Kidney capillary endothelial cell (primary cell): ENCODE data around the gene C6orf15.

Experiments
- DNase-seq: peaks from one replicate; pipeline ENCODE4 v3.0.0-alpha.2; 2018; ENCODE audit warnings: low spot score

Gene C6orf15

DNA sequence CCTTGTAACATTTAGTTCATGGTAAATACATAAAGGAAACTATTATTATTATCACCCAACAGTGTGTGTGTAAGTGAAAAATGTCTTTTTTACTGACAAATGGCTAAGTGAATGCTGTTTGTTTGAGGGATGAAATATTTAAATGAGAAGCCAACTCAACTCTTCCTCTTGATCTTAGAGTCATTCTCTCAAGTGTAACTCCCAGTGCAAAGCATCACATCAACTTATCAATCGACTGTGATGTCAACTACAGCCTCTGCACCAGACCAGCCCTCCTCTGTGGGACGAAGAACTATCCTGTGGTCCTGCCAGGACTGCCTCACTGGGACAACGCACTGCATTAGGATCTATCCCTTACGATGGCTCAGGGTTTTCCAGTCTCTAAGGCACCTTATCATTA lies 5.3 kb downstream of the C6orf15 start:
- DNase-seq: no peak

- DNase-seq: no peak
Measured at GRCh38 chr6:31103136-31103535, 9.2 kb downstream of the C6orf15 start.

GRCh38 chr6:31098449-31098938 lies 13.9 kb downstream of the C6orf15 start:
- no peak for DNase-seq

DNA sequence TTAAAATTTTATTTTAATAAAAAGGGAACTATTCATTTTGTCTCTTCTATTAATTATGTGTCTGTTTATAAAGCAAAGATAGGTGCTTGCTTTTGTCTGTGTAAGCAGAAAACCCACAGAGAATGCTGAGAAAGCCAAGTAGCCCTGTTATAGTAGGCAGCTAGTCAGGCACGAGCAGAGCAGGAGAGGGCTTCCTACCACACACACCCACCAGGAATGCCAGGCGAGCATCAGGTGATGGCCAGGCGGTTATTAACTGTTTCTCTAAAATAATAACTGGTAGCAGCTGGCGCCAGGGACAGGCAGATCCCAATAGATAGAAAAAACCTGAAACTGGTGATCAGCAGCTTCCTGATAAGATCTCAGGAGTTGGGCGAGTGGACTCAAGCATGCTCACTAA lies 15.7 kb downstream of the C6orf15 start:
- no peak for DNase-seq

GRCh38 chr6:31096215-31096614 lies 16.2 kb downstream of the C6orf15 start:
- no peak for DNase-seq

DNA sequence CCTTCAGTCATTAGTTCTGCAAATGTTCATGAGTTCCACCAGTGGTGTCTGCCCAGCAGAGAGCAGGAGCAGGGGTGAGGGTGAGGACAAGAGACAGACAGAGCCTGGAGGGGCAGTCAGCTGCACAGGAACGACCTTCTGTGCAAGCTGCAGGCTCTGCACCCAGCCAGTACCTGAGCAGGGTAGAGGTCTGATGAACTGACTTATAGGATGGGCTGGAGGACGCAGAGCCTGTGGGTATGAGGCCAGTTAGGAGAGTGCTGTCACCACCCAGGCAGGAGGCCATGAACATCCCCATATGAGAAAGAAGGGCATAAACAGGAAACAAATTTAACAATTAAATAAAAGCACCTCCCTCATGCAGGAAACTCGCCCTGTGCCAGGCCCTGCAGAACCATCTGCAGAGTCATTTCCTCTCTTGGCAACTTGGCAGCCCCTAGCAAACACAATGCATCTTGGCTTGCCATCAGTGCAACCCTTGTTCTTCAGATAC lies 17.9 kb downstream of the C6orf15 start:
- DNase-seq: no peak

GRCh38 chr6:31092769-31093505 lies 19.4 kb downstream of the C6orf15 start:
- no peak for DNase-seq

- no peak for DNase-seq
Measured at GRCh38 chr6:31092238-31092637, 20.1 kb downstream of the C6orf15 start.

DNA sequence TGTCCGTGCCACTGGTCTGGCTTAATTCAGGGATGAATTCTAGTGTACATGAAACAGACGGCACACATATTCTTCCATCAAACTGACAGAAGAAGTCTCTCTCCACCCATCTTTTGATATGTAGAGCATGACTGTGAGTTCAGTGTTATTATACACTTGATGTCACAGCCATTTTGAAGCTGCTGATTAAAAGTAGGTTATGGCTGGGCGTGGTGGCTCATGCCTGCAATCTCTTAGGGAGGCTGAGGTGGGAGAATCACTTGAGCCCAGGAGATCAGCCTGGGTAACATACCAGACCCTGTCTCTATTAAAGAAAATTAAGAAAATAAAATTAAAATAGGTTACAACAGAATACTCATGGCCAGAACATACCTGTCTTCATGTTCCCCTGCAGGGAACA lies 20.7 kb downstream of the C6orf15 start:
- DNase-seq: no peak

DNA sequence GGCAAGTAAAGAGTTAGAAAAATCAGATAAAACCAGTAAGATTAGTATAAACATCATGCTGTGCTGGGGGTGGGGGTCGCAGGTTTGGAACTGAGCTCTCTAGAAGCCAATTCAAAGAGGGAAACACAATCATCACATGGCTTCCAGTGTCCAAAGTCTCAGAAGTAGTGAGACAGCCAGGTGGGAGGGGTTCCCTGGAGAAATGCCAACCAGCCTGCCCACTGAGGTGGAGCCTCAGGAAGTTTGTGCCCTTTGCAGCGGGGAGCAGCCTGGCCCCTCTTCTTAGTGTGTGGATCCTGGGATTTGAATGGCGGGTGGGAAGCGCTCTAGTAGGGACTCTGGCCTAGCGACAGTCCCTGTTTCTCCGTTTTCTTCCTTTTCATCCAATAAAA lies 21.4 kb downstream of the C6orf15 start:
- DNase-seq: no peak

DNA sequence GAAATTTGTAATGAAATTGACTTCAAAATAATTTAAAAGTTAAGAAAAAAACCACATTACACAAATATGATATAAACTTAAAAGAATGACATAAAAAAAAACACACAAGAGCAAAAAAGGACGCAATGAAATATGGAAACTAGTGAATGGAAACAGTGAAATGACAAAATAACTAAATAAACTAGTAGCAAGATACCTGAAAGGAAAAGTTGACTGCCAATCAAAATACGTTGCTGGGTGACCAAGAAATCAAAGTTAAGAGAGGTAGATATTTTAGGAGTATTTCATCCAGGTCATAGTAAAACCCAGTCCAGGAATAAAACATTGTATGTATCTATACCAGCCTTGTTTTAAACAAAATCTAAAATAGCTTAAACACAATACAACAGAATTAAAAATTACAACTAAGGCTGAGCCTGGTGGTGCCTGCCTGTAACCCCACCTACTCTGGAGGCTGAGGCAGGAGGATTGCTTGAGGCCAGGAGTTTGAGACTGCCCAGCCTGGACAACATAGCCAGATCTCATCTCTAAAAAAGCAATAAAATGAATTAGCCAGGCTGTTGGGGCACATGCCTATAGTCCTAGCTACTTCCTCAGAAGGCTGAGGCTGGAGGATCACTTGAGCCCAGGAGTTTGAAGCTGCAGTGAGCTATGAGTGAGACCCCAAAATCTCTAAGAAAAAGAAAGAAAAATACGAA lies 22.0 kb downstream of the C6orf15 start:
- no peak for DNase-seq

GRCh38 chr6:31087494-31088089 lies 24.8 kb downstream of the C6orf15 start:
- DNase-seq: peak; percentile 88

GRCh38 chr6:31086788-31087440 lies 25.5 kb downstream of the C6orf15 start:
- DNase-seq: peak; percentile 75

DNA sequence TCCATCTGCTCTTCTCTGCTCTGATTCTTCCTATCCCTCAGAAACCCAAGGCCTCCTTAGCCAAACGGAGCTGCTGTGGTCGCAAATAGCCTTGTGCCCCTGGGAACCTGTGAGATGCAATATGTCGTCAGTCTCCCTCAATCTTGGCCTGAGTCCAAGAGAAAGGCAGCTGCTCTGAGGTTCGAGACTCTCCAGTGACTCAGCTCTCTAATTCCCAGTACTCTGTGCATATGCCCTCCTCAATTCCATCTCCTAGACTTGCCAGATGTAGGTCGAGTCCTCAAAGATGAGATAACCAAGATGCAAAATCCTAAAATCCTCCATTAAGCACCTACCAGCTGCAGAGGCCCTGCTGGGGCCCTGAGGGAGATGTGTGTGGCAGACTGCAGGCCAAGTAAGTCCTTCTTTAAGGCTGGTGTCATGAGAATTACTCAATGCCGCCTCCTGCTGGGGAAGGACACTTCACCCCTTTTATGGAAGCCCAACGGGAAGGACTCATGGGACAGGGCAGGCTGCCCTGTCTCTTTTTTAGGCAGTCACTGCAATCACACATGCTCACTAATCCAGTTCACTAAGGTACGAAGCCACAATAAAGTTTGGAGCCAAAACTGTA lies 28.5 kb downstream of the C6orf15 start:
- no peak for DNase-seq

- DNase-seq: no peak
Measured at GRCh38 chr6:31081872-31082271, 30.5 kb downstream of the C6orf15 start.

GRCh38 chr6:31079656-31080261 lies 32.6 kb downstream of the C6orf15 start:
- peak; percentile 60 for DNase-seq

DNA sequence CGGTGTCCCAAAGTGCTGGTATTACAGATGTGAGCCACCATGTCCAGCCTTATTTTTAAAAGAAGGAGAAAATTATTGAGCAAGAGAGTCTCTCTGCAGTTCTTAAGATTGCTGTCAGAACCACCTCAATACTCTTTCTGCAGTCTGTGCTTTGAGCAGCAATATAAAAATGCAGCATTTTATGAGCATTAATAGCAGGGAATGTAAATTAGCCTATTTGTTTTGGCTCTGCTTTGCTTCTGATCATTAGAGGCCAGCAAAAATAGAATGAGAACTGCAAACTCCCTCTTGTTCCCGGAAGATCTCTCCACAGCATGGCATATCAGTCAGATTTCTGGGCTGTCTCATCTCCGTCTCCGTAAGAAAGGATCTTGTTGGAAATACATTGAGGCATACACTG lies 35.8 kb downstream of the C6orf15 start:
- no peak for DNase-seq

DNA sequence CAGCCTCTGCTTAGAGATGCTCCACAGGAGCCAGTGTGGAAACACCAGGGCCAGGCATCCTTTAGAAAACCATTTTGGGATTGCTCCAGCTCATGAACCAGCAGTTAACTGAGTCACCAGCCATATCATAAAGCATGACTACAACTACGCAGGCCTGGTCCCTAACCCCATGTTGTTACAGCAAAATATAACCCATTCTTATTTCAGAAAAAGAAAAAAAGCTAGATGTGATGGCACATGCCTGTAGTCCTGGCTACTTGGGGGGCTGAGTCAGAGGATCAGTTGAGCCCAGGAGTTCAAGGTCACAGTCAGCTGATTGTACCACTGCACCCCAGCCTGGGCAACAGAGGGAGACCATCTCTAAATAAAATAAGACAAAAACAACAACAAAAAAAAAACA lies 36.8 kb downstream of the C6orf15 start:
- no peak for DNase-seq

DNA sequence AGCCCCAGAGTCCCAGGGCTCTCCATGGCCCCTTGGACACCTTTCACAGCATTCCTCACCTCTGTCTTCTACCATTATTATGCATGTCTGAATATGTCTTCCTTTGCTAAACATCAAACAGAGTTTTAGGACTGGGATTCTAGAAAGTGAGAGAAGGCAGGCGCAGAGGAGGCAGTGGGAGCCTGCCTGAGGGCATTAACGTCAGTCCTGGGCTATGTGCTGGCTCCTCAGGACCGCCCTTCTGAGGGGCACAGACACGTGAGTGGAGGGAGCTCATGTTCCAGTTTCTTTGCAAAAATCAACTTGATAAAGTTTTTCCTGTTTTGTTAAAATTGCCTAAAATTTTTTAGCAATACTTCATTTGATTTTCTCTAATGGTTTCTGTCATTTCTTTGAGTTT lies 38.0 kb downstream of the C6orf15 start:
- DNase-seq: no peak

- peak; percentile 27 for DNase-seq
Measured at GRCh38 chr6:31070711-31071197, 41.6 kb downstream of the C6orf15 start.

- peak; percentile 77 for DNase-seq
Measured at GRCh38 chr6:31068669-31069340, 43.6 kb downstream of the C6orf15 start.
